GM06990 (cell line): ENCODE data around the gene PNMA1.

Source experiments
- DNase-seq: peaks from one replicate; pipeline ENCODE4 v3.0.0-alpha.2; 2011; ENCODE audit not compliant: insufficient read length; ENCODE audit errors: extremely low read depth
- H3K27me3 ChIP-seq: replicated peaks from 2 replicates; pipeline ENCODE4 v1.6.0; 2011; ENCODE audit warnings: low read length; ENCODE audit not compliant: control insufficient read depth, insufficient read depth
- H3K36me3 ChIP-seq: 2 replicates; pipeline ENCODE4 v1.5.1; 2011; ENCODE audit warnings: low read length; ENCODE audit not compliant: control insufficient read depth, insufficient read depth
- H3K4me3 ChIP-seq: replicated peaks from 2 replicates; pipeline ENCODE4 v1.5.1; 2011; ENCODE audit warnings: low read depth, mild to moderate bottlenecking, control low read depth, low read length
- TF ChIP-seq, protein P1 (sequence below): IDR thresholded peaks from 2 replicates; pipeline ENCODE4 v1.5.1; 2011; ENCODE audit warnings: low read length, control low read depth, mild to moderate bottlenecking, inconsistent platforms; ENCODE audit not compliant: insufficient read depth, poor library complexity, severe bottlenecking

PNMA1 gene

DNA sequence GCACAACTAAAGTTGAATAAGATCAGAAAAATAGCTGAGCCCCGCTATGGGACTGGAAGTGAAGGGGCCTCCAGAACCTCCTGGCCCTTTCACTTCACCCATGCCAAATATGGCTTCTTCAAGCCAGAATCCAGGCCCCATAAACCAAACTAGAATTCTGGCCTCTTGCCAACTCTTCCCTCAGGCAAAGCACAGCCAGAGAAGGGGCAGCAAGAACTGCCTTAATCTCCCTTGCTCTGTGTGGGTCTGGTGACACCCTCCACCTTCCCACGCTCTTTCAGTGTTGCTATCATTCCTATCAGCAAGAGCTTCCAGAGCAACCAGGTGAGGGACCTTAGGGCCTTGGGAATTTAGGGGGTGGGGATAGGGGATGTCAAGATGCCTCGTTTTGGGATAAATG is 3.1 kb upstream of the PNMA1 start:
- TF ChIP-seq, protein P1, sequence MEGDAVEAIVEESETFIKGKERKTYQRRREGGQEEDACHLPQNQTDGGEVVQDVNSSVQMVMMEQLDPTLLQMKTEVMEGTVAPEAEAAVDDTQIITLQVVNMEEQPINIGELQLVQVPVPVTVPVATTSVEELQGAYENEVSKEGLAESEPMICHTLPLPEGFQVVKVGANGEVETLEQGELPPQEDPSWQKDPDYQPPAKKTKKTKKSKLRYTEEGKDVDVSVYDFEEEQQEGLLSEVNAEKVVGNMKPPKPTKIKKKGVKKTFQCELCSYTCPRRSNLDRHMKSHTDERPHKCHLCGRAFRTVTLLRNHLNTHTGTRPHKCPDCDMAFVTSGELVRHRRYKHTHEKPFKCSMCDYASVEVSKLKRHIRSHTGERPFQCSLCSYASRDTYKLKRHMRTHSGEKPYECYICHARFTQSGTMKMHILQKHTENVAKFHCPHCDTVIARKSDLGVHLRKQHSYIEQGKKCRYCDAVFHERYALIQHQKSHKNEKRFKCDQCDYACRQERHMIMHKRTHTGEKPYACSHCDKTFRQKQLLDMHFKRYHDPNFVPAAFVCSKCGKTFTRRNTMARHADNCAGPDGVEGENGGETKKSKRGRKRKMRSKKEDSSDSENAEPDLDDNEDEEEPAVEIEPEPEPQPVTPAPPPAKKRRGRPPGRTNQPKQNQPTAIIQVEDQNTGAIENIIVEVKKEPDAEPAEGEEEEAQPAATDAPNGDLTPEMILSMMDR = no peak
- DNase-seq = no peak
- Histone ChIP-seq H3K4me3 (no peak overlapping the region), H3K36me3 (peaks cover 27% of the 10 kb centered on the region), H3K27me3 (no peaks in the 10 kb centered on the region)

DNA sequence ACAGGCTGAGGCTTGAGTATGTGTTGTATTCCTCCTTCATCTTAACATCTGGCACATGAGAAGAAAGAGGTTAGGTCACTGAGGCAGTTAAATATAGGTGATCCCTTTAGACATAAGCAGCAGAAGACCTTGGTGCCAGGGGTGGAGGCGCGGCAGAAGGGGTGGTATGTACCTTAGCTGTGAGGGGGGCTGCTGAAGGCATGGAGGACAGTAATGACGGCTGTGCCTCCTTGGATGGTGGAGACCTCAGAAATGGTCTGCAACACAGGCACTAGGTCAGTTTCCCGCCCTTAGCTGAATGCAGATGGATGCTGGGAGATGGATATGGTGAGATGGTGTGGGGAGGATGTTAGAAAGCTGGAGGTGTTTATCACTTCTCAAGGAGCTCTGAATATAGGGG is 1.5 kb upstream of the PNMA1 start:
- Histone ChIP-seq H3K4me3 (no peak overlapping the region), H3K36me3 (peaks cover 18% of the 10 kb centered on the region), H3K27me3 (no peaks in the 10 kb centered on the region)
- TF ChIP-seq, protein P1 = no peak
- no peak for DNase-seq

DNA sequence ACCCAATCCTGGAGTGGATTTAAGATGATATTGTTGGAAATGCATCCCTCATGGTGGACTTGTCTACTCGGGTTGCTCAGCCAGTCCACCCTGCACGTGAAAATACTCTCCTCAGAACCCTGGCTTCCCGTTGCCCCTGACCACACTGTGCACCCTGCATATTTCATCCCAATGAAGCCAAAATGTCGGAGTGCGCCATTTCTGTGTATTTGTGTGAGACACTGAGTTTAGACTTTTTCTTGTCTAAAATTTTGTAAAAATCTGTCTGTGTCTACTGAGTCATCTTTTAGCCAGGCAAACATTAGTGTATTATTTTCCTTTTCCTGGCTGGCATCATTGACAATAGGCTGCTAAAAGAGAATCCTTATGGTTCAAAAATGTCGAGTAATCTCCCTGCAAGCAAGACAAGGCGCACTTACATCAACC is 485 bp upstream of the PNMA1 start:
- DNase-seq = no peak

DNA sequence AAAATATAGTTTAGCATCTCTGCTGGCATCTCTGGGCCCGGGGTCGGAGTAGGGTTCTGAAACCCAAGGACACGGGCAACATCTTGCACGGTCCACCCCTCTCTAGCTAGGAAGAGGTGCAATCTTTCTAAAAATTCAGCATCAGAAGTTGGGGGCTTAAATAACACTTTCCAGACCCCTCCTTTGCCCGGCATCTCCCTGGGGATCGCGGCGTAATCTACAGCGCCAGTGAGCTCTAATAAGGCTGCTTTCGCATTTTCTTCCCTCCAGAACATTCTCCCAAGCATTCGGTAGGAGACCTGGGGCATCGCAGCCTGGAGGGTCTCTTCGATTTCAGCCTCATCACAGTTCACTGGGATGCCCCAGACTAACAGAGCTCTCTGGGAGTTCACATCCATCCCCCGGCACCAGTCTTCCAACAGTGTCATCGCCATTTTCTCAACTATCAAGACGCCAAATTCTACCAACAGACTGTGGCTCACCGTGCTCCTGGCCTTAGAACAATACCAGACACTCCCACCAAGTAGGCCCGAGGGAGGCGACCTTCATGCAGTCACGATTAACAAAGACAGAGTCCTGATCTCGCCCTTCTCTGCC is 880 bp downstream of the PNMA1 start:
- Histone ChIP-seq H3K27me3 (no peaks in the 10 kb centered on the region), H3K4me3 (peak overlapping the region; percentile 77), H3K36me3 (peaks cover 8% of the 10 kb centered on the region)
- no peak for DNase-seq
- TF ChIP-seq, protein P1 = no peak

More for the DNA sequence above, 485 bp upstream of the PNMA1 start:
- Histone ChIP-seq H3K4me3 (peak overlapping the region; percentile 30; the same call in 1 of the 2 replicates), H3K36me3 (peaks cover 15% of the 10 kb centered on the region), H3K27me3 (no peaks in the 10 kb centered on the region)
- TF ChIP-seq, protein P1 = no peak

DNA sequence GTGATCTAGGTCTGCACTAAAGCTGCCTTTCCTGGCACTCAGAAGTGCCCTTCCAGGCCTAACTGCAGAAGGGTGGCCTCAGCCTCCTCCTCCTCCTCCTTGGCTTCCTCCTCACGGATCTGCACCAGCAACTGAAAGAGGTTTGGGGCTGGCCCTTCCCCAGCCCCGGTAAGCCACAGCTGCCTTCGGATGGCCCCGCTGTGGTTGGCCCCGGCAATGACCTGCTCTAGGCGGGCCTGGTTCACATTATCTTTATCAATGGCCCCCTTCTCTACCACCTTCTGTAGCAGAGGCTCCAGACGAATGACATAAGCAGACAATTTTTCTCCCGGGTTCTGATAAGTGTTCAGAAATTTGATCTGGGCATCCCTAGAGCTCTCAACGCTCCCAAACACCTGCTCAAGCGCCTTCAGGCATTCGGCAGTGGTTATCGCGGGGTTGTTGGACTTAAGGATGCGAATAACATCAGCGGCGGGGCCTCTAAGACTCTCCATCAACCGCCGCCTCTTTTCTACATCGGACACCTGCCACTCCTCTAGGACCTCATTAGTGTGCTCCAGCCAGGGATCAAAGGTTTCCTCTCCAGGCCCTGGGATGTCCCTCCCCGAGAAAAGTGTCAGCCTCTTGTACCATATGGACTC is 1.5 kb downstream of the PNMA1 start:
- no peaks in the 10 kb centered on the region for H3K27me3 ChIP-seq
- TF ChIP-seq, protein P1 = peak; percentile 10
- peak; percentile 47 for DNase-seq
- H3K4me3 ChIP-seq = peak overlapping the region; percentile 77
- H3K36me3 ChIP-seq = peaks cover 3% of the 10 kb centered on the region
